HEK293T (cell line): ENCODE data around the gene KIAA0513.

Experiments
- ARNT ChIP-seq: fragments of 450-650 bp; IDR thresholded peaks from 2 replicates; pipeline ENCODE4 v1.6.1; 2017; ENCODE audit warnings: mild to moderate bottlenecking
- BHLHE40 ChIP-seq: fragments of 450-650 bp; IDR thresholded peaks from 2 replicates; pipeline ENCODE4 v1.6.1; 2016; ENCODE audit warnings: mild to moderate bottlenecking, moderate library complexity, borderline replicate concordance
- FOXA1 ChIP-seq: fragments of 450-650 bp; IDR thresholded peaks from 2 replicates; pipeline ENCODE4 v1.6.1; 2016; ENCODE audit warnings: mild to moderate bottlenecking
- FOXM1 ChIP-seq: fragments of 450-650 bp; IDR thresholded peaks from 2 replicates; pipeline ENCODE4 v1.6.1; 2017; ENCODE audit warnings: mild to moderate bottlenecking, borderline replicate concordance
- L3MBTL2 ChIP-seq: fragments of 450-650 bp; conservative IDR thresholded peaks from 2 replicates; pipeline ENCODE4 v1.6.1; 2016; ENCODE audit warnings: mild to moderate bottlenecking
- SP1 ChIP-seq: fragments of 450-650 bp; IDR thresholded peaks from 2 replicates; pipeline ENCODE4 v1.6.1; 2017
- SUZ12 ChIP-seq: fragments of 450-650 bp; IDR thresholded peaks from 2 replicates; pipeline ENCODE4 v1.6.1; 2016; ENCODE audit warnings: mild to moderate bottlenecking
- TARDBP ChIP-seq: fragments of 450-650 bp; IDR thresholded peaks from 2 replicates; pipeline ENCODE4 v1.6.1; 2016
- TF ChIP-seq, protein P1 (sequence below): fragments of 450-650 bp; IDR thresholded peaks from 2 replicates; pipeline ENCODE4 v1.6.1; 2016

DNA sequence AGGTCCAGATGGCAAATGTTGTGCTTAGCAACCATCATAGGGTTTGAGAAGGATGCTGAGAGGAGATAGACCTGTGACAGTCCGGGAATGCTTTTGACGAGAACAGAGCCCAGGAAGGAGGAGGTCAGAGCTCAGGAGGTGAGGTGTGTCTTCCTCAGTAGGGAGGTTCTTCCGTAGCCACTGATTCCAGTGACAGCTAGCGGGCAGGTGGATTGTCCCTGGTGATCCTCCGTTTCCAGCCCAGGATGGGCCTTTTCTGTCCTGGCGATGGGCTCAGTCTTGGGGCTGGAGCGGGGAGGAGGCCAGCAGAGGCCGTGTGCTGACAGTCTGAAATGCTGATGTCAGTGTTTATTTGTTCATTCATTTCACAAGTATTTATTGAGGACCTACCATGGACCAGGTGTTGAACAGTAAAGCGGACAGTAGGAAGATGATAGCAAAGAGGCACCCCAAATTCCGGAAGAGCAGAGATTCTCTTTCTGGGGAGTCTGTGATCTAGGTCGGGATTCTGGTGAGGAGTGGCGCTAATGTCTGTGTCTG, 38.8 kb downstream of the KIAA0513 start:
- TF ChIP-seq SUZ12 (no peak), TARDBP (no peak), FOXA1 (no peak), SP1 (no peak), BHLHE40 (no peak), ARNT (no peak), FOXM1 (no peak), L3MBTL2 (no peak)
- TF ChIP-seq, protein P1, sequence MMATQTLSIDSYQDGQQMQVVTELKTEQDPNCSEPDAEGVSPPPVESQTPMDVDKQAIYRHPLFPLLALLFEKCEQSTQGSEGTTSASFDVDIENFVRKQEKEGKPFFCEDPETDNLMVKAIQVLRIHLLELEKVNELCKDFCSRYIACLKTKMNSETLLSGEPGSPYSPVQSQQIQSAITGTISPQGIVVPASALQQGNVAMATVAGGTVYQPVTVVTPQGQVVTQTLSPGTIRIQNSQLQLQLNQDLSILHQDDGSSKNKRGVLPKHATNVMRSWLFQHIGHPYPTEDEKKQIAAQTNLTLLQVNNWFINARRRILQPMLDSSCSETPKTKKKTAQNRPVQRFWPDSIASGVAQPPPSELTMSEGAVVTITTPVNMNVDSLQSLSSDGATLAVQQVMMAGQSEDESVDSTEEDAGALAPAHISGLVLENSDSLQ, result no peak
